GM19351 (cell line): ENCODE measurements around the gene MYL5.
"Not testable (repeated sequence)": the region's sequence is repeated elsewhere in the genome, so short reads cannot be mapped to it uniquely, and the experiment has no call there.

ENCODE experiments used
- ATAC-seq: cut with Tn5 transposase; IDR thresholded peaks from one replicate; pipeline ENCODE4 v1.9.1; 2021; ENCODE audit warnings: mild to moderate bottlenecking, moderate library complexity; ENCODE audit not compliant: unreplicated experiment

Gene MYL5

GRCh38 chr4:669806-670559, 4.4 kb upstream of the MYL5 start:
- ATAC-seq: not testable (repeated sequence)

- no peak for ATAC-seq
Measured at GRCh38 chr4:671769-672168, 2.6 kb upstream of the MYL5 start.

GRCh38 chr4:673349-674091, 822 bp upstream of the MYL5 start:
- no peak for ATAC-seq

DNA sequence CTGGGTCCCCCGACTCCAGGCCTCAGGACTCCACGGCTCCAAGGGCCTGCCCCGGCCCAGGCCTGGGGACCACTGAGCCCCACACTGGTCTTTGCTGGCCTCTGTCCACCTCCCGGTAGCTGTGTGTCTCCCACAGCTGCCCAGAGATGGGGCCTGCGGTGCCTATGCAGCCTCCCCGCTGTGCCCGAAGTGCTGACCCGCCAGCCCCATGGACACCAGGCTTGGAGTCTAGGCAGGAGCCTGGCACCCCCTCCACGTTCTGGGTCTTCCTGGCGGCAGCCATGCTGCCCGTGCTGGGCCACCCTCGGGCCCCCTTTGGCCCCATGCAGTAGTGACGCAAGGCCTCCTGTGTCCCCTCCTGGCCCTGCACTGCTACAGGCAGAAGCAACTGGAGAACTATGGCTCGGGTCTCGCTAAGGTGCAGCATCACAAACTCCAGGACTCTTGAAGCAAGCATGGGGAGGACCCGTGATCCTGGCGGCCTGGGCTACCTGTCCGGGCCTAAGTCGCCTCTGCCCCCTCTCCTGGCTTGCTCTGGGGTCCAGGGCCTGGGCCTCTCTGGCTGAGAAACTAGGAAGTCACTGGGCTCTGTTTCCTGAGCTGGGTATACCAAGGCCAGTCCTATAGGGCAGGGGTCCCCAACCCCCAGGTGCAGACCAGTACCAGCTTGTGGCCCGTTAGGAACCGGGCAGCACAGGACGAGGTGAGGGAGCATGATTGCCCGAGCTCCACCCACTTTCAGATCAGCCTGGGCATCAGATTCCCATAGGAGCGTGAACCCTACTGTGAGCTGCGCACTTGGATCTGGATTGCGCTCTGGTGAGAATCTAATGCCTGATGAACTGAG, 917 bp downstream of the MYL5 start:
- no peak for ATAC-seq

DNA sequence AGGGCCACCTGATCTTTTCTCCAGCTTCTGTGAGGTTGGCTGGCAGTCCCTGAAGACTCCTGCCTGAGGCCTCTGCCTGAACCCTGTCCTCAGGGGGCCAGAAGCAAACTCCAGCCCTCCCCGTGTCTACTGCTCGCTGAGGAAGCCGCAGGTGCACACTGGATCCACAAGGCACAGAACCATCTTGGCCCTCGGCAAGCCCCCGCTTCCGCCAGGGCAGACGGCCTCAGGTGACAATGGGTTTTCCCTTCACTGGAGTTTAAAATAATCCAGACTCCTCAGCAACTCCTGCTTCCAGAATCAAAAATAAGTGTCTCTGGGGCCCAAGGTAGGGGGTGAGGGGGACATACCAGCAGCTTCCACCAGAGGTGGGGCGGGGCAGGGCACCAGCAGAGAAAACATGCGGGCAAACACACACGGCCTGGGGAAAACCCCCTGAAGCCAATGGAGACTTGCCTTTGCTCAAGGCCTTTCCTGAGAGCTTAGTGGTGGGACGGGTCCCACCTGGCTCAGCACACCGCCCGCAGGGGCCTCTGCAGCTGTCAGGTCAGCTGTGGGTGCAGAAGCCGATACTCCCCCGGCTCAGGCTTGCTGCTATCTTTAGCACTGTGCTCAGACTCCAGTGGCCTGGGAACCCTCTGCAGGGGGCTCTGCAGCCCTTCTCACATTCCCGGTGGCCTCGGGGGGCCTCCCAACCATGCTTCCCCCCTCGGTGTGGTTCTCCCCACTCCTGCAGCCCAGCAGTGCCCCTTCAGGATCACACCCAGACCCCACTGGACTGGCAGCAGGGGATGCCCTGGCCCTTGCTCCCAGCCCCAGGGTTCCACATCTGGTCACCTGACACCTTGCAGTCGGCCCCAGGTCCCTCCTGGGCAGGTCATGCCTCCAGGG, 1.9 kb downstream of the MYL5 start:
- ATAC-seq: peak; percentile 32

DNA sequence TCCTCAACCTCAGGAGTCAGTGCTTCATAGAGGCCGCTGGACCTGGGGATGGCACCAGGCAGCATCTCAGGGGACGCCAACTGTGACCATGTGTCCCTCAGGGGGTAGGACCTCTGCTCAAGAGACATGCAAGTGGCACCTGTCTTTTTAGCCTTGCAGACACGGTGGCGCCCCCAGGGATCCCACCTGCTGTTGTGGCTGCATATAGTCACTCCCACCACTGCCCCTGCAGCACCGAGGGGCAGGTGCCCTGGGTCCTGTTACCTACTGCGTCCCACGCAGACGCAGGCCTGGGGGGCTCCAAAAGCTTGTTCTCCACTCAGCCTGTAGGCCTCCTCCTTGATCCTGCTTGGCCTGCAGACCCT, 2.5 kb downstream of the MYL5 start:
- ATAC-seq: no peak

GRCh38 chr4:677431-678293, 3.3 kb downstream of the MYL5 start:
- no peak for ATAC-seq

GRCh38 chr4:678331-679103, 4.2 kb downstream of the MYL5 start:
- ATAC-seq: no peak

DNA sequence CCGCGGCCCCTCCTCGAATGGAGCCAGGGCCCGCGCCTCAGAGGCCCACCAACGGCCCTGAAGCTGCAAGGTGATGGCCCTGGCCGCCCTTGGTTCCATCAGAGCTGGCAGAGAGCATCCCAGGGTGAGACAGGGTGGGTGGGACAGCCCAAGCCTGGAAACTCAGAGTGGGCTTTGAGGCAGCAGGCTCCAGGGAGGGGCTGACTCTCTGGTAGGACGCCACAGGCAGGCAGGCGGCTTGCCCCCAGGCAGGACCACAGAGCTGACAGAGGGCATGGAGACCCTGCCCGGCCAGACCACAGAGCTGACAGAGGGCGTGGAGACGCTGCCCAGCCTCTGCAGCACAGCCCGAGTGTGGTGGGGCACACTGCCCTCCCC, 4.8 kb downstream of the MYL5 start:
- no peak for ATAC-seq

- no peak for ATAC-seq
Measured at GRCh38 chr4:679629-680028, 5.3 kb downstream of the MYL5 start.

DNA sequence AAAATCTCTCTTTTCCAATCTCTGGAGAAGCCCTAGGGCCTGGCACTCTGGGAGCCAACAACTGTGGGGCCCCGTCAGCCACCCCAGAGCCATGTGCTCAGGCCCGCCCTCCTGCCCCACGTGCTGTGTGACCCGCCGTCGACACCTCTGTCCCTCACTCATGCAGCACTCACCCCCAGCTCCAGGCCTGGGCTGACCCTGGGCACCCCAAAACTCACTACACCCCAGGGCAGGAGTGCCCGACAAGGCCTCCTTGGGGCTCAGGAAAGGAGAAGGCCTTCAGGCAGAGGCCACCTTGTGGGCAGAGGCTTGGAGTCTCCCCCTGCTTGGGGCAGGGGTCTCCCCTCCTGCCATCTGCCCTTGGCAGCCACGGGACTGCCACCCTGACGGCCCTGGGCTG, 5.7 kb downstream of the MYL5 start:
- ATAC-seq: no peak

DNA sequence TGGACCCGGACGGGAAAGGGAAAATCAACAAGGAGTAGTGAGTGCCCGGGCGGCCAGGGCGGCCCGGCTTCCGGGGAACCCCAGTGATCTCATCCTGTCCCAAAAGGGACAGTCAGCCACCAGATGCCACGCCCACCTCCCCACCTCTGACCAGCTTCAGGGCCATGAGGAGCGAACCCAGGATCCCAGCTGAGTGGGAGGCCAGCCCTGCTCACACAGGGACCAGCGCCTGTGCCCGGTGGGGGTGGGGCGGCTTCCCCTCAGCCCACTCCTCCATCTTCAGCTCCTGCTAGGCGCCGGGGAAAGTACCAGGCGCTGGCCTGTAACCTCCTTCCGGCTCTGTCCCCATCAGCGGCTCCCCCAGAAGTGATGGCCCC, 6.2 kb downstream of the MYL5 start:
- no peak for ATAC-seq

- ATAC-seq: no peak
Measured at GRCh38 chr4:680928-681645, 6.7 kb downstream of the MYL5 start.

DNA sequence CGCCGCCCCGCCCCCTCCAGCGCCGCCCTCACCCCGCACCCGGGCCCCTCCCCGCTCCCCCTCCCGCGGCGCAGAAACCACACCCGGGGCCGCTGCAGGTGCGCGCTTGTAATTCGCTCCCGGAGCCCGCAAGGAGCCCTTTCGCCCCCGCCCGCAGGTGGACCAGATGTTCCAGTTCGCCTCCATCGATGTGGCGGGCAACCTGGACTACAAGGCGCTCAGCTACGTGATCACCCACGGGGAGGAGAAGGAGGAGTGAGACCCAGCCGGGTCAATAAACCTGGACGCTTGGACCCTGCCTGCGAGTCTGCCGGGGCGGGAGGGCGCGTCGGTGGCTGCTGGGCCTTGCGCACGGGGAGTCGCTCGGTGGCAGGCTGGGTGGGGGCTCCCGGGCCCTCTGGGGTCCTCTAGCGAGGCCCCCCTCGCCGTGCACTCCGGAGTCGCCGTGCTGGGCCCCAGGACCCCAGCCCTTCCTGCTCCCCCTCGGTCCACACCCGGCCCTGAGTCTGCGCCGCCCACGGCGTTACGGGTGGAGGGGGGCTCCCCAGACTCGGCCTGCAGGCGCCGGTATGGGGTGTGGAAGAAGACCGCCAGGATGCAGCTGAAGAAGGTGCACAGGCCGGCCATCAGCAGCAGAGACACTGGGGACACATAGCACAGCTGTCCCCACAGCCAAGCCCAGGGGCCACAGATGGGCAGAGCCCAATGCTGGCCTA, 7.6 kb downstream of the MYL5 start:
- ATAC-seq: no peak

GRCh38 chr4:682490-683172, 8.3 kb downstream of the MYL5 start:
- ATAC-seq: no peak

DNA sequence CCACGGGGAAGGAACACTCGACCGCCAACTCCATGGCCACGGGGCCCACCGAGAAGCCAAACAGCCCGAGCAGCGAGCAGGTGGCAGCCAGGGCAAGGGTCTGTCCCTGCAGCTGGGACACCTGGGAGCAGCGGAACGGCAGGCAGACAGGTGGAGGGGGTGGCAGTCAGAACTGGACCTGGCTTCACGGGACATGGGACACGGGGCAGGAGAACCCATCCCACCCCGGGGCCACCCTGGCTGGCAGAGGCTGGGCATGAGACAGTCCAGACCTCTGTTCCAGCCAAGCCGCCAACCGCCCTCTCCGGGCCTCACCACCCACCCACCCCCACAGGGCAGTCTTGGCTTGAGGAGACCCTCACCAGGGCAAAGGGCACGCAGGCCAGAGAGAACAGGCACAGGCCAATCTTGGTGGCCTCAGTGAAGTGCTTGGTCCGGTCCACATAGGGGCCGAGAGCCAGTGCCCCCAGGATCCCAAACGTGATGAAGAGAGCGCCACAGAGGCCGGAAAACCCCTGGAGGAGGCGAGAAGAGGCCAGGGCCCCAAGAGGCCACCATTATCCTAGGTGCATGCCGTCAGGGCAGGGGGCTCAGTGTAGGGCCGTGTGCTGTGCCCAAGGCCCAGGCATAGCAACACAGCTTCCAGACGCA, 9.0 kb downstream of the MYL5 start:
- ATAC-seq: peak; percentile 6
